CD4-positive, alpha-beta T cell treated with Interleukin-17A for 4 hours (primary cell): ENCODE results near the gene SEC14L1.
"Not testable (repeated sequence)": the region's sequence is repeated elsewhere in the genome, so short reads cannot be mapped to it uniquely, and the experiment has no call there.

Experiments used
- DNase-seq: peaks from one replicate; pipeline ENCODE4 v3.0.0-alpha.2; 2020; ENCODE audit warnings: mixed read lengths

SEC14L1 gene

DNA sequence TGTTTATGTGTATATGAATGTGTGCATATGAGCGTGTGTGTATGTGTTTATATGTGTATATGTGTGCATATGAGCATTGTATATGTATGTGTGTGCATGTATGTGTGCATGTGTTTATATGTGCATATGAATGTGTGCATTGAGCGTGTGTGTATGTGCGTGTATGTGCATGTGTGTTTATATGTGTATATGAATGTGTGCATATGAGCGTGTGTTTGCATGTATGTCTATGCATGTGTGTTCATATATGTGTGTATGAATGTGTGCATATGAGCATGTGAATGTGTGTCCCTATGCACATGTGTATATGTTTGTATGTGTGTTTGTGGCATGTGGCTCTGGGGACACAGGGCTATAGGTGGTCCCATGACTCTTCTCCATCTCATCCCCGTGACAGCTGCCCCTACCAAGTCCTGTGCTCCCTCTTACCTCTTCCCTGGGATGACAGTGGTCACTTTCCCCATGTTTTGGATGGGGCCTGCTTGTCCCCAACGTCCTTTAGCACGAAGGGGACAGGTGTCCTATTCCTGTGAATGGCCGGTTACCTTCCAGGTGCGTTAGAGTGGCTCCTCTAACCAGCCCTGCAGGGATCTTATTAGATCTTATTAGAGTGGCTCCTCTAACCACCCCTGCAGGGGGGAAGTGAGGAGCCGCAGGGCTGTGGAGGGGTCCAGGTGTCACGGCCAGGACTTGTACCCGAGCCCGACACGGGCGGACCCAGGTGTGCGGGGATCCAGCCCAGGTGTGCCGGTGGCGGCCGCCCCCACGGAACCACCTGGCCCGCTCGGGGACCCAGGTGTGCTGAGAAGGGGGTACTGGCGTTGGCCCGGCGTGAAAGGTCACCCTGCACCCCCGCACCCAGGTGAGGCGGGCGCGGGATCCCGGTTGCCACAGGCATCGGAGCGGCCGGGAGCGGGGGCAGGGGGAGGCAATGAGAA, 105.6 kb downstream of the SEC14L1 start:
- DNase-seq, result no peak

DNA sequence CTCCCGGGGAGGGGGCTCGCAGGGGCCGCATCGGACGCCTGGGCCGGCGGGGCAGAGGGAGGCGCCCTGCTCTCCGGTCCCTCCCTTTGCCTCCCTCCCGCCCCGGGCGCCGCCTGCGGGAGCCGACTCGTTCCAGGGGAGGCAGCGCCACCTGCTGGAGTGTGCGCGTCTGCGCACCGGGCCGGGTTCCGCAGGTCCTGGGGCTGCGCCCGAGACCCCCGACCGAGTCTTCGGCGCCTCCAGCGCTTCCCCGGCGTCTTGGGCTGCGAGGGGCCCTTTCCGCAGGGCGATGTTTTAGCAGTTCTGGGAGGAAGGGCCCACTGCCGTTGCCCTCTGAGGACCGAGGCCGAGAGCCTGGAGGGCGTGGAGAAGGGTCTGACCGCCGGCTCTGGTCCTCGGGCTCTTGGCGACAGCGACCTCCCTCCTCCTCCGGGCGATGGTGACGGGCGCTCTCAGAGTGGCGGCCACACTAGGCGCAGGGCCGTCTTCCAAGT, 106.3 kb downstream of the SEC14L1 start:
- peak; percentile 91 for DNase-seq

DNA sequence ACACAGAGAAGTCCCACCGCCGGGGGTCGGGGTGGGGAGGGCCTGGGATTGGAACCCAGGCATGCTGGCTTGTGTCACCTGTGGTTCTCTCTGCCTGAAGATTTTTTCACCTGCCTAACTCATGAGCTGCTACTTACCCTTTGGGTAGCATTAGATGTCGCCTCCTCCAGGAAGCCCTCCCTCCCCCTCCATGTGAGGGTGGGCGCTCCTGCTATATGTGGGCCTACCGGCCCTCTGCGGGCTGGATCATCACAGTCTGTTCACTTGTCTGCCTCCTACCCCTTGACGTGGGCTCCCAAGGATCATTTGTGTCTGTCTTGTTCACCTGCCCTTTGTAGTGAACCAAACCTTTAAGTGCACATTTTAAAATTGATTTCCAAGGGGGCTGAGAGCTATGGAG, 106.8 kb downstream of the SEC14L1 start:
- DNase-seq, result no peak

DNA sequence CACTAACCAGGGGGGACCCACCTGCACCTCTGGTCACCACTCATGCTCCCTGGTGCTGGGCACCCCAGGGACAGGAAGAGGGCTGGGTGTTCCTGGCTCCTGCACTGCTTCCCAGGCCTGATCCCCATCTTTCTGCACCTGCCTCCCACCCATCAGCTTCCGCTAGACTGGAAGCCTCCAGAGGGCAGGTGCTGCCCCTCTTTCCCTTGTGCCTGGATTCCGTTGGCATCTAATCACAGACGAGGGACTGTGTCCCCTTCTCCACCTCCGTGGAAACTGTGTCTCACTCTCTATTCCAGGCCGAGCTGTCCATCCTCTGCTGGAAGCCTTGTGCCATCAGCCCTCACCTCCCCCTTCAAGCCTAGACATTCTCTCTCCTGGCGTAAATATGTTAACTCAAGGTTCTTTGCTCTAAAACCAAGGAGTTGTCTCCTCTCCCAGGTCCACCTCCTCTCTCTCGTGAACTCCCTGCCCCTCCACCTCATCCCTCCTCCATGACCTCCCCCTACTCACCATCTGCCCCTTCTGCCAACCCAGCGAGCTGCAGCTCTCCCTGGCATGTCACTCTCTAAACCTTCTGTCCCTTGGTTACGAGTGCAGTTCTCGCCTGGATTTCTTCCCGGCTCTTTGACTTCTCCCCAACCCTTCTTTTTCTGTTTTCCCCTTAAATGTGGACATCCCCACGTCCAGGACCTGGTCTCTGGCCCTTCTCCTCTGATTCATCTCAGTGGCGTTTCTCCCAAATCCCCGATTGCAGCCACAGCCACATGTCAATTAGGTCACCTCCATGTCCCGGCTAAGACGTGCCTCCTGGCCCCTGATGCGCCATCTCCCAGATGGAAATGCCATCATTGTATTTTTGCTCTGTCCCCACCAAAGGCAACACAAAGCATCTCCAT, 107.7 kb downstream of the SEC14L1 start:
- no peak for DNase-seq

DNA sequence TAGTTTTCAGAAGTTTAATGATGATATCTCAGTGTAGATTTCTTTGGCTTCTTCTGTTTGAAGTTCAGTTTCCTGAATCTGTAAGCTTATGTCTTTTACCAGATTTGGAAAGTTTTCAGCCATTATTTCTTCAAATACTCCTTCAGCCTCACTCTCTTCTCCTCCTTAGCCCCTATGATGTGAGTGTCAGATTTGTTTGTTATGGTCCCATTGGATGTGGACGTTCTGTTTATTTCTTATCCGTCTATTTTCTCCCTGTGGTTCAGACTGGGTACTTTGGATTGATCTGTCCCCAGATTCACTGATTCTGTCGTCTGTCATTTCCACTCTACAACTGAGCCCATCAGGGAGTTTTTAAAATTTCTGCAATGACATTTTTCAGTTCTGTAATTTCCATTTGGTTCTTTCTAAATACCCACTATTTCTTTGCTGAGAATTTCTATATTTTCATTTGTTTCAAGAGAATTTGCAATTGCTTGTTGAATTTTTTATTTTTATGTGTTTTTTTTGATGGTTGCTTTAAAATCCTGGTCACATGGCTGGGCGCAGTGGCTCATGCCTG, 110.9 kb downstream of the SEC14L1 start:
- no peak for DNase-seq

DNA sequence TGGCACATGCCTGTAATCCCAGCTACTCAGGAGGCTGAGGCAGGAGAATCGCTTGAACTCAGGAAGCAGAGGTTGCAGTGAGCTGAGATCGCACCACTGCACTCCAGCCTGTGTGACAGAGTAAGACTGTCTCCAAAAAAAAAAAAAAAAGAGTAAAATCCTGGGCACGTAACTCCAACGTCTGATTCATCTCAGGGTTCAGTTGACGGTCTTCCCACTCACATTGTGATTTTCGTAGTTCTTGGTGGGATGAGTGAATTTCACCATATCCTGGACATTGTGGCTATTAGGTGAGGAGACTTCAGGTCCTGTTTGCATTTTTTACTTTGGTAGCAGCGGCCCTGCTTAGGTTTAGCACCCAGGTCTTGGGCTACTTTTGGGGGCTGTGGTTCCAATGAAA, 111.5 kb downstream of the SEC14L1 start:
- not testable (repeated sequence) for DNase-seq

DNA sequence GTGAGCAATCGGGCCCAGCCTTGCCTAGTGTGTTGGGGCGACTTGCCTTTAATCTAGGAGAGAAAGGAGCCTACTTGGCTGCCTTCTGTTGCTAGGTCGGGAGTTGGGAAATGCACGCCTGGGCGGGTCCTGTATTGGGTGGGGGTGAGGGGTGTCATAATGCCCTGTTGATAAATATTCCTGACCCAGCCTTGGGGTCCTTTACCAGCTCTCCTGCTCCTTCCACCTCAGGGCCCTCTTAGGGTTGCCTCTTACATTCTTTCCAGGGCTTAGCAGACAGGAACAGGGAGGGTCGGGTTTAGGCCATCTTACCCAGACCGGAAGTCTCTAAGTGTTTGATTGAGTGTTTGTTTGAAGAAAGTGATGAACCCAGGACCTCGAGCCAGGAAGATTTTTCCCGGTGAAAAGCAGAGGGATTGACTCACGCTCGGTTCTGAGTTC, 112.9 kb downstream of the SEC14L1 start:
- DNase-seq, result no peak

DNA sequence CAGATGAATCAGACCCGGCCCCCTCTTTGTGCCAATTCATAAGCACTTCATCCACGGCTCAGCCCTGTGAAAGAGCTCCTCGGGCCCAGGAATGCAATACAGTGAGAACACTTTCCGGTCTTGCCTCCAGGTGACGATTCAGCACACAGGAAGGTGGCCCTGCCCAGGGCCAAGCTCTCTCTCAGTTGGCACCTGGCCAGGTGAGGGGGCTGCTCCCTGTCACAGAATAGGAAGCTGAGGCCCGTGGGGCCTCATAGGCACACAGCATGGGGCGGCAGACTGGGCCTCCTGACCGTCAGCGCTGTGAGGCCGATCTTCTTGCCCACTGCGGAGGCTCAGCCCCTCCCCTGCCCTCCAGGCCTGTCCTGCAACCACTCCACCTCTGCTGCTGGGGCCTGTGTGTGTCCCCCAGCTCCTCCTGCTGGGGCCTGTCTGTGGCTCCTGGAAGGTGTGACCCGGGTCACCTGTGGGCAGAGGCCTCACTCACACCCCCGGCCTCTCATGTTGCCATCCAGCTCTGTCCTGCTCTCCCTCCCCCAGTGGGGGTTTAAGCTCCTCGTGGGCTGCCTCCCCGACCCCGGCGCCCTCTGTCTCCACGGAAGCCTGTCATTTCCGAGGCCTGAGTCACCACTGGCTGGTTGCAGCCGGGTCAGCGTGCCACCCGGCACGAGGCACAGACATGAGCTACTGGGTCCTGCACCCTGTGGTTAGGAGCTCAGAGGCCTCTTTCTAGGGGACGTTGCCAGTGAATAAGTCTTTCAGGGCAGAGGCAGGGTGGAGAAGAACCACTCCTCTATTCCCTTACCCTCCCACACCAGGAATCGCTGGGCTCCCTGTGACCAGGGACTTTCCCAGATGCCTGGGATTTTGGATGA, 114.4 kb downstream of the SEC14L1 start:
- DNase-seq, result no peak

DNA sequence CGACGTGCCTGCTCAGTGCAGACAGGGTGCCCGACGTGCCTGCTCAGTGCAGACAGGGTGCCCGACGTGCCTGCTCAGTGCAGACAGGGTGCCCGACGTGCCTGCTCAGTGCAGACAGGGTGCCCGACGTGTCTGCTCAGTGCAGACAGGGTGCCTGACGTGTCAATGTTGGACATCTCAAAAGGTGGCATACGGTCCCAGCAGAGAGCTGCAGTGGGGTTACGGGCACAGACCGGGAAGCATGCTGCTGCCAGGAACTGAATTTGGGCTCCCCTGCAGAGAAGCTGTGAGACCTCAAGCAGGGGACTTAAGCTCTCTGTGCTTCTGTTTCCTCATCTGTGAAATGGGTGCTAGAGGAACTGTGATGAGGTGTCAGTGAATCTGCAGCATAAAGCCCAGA, 115.2 kb downstream of the SEC14L1 start:
- DNase-seq, result not testable (repeated sequence)

DNA sequence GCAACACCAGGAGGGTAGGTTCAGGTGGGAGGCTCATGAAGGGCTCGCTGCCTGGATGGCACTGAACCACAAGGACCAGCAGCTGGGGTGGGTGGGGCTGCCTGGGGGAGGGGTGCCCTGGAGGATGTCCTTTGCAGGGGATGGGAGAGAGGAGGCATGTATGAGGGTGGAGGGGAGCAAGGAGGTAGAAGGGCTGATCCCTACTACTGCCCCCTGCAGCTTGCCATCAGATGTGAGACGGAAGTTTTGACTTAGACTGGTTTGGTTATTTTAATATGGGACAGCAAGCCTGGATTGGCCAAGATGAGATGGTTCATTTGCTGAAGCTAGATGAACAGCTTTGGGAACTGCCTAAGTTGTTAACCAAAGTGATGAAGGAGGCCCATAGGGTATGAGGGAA, 115.9 kb downstream of the SEC14L1 start:
- no peak for DNase-seq

DNA sequence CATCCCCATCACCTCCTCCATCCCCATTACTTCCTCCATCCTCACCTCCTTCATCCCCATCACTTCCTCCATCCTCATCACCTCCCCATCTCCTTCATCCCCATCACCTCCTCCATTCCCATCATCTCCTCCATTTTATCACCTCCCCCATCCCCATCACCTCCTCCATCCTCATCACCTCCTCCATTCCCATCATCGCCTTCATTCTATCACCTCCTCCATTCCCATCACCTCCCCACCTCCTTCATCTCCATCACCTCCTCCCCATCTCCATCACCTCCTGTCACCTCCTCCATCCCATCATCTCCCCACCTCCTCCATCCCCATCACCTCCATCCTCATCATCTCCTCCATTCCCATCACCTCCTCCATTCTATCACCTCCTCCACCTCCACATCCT, 116.4 kb downstream of the SEC14L1 start:
- no peak for DNase-seq

DNA sequence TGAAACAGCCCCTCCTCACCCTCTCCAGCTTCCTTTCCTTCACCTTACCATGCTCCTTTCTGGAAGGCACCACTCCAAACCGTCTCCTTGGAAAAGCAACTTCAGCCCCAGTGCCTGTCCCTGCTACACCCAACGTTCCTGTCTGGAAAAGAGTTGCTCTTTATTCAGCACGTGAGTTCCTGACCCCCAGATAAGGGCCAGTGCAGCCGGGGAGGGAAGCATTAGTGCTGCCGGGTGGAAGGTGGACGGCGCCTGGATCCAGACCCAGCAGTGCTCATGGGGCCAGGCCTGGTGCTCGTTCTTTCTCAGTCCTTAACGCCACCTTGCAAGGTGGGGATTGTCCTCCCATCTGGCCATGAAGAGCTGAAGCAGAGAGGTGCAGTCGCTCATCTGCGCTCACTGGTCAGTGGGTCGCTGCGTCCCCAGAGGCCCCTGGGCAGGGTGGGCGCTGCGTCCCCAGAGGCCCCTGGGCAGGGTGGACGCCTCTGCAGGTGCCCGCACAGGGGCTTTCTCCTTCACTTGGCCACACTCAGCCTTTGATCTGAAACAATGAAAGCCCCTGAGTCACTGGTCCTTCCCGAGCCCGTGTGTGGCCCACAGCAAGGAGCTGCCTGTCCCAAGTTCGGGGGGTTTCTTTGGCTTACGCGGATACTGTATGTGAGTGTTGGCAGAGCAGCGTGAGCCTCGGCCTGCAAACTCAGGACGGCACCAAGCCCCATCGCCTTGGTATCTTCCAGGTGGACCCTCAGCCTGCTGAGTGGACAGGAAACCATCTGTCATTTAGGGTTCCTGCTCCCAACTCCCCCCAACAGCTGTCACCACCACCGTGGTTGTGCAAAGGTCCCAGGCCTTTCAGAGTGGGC, 117.1 kb downstream of the SEC14L1 start:
- DNase-seq, result no peak

DNA sequence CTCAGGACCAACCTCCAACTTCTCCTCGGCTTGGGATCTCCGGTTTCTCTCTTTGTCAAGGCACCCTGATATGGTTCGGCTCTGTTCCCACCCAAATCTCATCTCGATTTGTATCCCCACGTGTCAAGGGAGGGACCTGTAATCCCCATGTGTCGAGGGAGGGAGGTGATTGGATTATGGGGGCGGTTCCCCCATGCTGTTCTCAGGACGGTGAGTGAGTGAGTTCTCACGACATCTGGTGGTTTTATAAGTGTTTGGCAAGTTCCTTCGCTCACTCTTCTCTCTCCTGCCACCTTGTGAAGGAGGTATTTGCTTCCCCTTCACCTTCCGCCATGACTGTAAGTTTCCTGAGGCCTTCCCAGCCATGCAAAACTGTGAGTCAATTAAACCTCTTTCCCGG, 117.9 kb downstream of the SEC14L1 start:
- DNase-seq, result no peak

DNA sequence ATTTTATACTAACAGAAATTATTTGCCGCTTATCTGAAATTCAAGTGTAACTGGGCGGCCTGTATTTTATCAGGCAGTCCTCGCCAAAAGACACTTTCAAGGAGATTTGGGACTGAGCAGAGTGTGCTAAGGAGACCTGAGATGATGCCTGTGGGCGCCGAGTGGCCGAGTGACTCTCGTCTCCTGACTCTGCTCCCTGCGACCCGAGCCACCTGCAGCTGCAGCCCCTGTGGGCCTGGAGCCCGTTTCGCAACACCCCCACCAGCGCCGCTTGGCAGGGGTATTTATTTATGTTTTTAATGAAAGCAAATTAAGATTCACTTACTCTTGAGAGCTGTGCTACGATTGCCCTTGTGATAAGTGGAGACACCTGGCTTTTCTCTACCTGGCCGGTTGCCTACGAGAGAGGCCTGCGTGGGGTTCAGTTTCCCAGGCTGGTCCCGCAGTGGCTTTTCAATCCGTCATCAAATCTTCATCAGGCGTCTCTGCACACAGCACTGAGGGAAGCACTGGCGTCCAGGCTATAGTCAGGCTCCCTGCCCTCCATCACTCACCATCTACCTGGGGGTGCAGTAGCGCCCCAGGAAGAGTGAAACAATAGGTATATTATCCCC, 124.0 kb downstream of the SEC14L1 start:
- no peak for DNase-seq

DNA sequence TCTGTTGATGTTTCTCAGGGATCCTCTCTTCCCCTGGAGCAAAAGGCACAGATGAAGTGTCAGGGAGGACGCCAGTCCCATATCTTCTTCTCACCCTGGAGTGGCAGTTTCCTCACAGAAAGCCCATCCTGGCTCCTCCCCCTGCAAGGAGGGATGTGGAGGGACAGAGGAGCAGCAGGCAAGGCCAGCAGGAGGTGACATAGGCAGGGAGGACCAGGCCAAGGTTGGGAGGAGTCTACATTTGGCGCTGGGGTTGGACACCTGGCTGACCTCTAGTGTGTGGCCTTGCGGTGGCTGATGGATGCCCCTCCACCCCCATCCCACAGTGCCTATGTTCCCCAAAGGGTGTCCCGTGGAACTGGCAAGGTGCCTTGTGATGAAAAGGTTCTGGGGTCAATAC, 125.4 kb downstream of the SEC14L1 start:
- DNase-seq, result no peak
